K562 treated with DMSO at 1 percent for 12 hours (cell line): ENCODE measurements around the gene ASXL1. TPM values are rescaled to one million over a fixed set of nuclear protein-coding genes. Genes with fewer than 3 reads are reported as not detected.

Source experiments
- total RNA-seq: library from RNA; unstranded; fragments of 300-600 nt; gene quantifications from 2 replicates; pipeline ENCODE4 v1.2.3, GENCODE V29; 2022; ENCODE audit not compliant: insufficient read depth

ASXL1 gene
- total RNA-seq = 23.8 and 49.2 TPM in 2 replicates

GRCh38 chr20:32357869-32358631, at the start of gene ASXL1:
Gene ASXL1, plus strand, starts transcription at chr20:32358331. Its CDS starts 445 bp downstream, at chr20:32358776.

Other genes starting within 250 kb of the ASXL1 start
- 12.4 and 38.3 TPM in 2 replicates for gene TM9SF4, start 248.6 kb upstream of the ASXL1 start, total RNA-seq
- 5.1 and 17.3 TPM in 2 replicates for gene PLAGL2, start 150.6 kb upstream of the ASXL1 start, total RNA-seq
- gene POFUT1, start 150.5 kb upstream of the ASXL1 start, total RNA-seq = 9.3 and 28.7 TPM in 2 replicates
- 4.5 and 13.2 TPM in 2 replicates for gene KIF3B, start 80.7 kb upstream of the ASXL1 start, total RNA-seq
- gene NOL4L, start 227.0 kb downstream of the ASXL1 start, total RNA-seq = 4.6 and 11.5 TPM in 2 replicates